OCI-LY1 (cell line): Measurements from ENCODE around the gene EZH2.

ENCODE experiments used
- H2AFZ ChIP-seq: fragments of 200-600 bp; sonication (generic), shearing (Covaris generic); 2 replicates; pipeline ENCODE4 v1.6.0; 2014; ENCODE audit warnings: antibody characterized with exemption, mild to moderate bottlenecking, low read length
- H3F3A ChIP-seq: fragments of 200-600 bp; sonication (generic), shearing (Covaris generic); 2 replicates; pipeline ENCODE4 v1.6.0; 2014; ENCODE audit warnings: mild to moderate bottlenecking, antibody characterized with exemption, low read length, moderate library complexity; ENCODE audit not compliant: insufficient read depth
- H3K27ac ChIP-seq: fragments of 200-600 bp; sonication (generic); 2 replicates; pipeline ENCODE4 v1.5.1; 2014; ENCODE audit warnings: low read length, mixed run types, mild to moderate bottlenecking, low read depth; ENCODE audit not compliant: poor library complexity, severe bottlenecking
- H3K27me3 ChIP-seq: fragments of 200-600 bp; sonication (generic); 2 replicates; pipeline ENCODE4 v1.6.0; 2014; ENCODE audit warnings: antibody characterized with exemption, mild to moderate bottlenecking, low read length, moderate library complexity; ENCODE audit not compliant: insufficient read depth
- H3K36me3 ChIP-seq: fragments of 200-600 bp; sonication (generic); 2 replicates; pipeline ENCODE4 v1.6.1; 2014; ENCODE audit warnings: mild to moderate bottlenecking, antibody characterized with exemption, low read length, moderate library complexity, mixed read lengths; ENCODE audit not compliant: insufficient read depth
- H3K4me1 ChIP-seq: fragments of 200-600 bp; sonication (generic); 2 replicates; pipeline ENCODE4 v1.5.1; 2014; ENCODE audit warnings: mild to moderate bottlenecking, low read length, moderate library complexity; ENCODE audit not compliant: insufficient read depth, severe bottlenecking
- H3K4me2 ChIP-seq: fragments of 200-600 bp; sonication (generic), shearing (Covaris generic); 2 replicates; pipeline ENCODE4 v1.6.1; 2014; ENCODE audit warnings: low read length
- H3K4me3 ChIP-seq: fragments of 200-600 bp; sonication (generic); 2 replicates; pipeline ENCODE4 v1.5.1; 2014; ENCODE audit warnings: low read length, low read depth, mild to moderate bottlenecking, mixed read lengths; ENCODE audit not compliant: poor library complexity, severe bottlenecking
- H3K79me2 ChIP-seq: fragments of 200-600 bp; shearing (Covaris generic); 2 replicates; pipeline ENCODE4 v1.6.1; 2016; ENCODE audit warnings: mixed run types, low read length, mixed read lengths; ENCODE audit not compliant: insufficient read depth
- H3K9ac ChIP-seq: fragments of 200-600 bp; sonication (generic), shearing (Covaris generic); 2 replicates; pipeline ENCODE4 v1.6.1; 2014; ENCODE audit warnings: mild to moderate bottlenecking, low read length, mixed read lengths
- H3K9me2 ChIP-seq: fragments of 200-600 bp; sonication (generic), shearing (Covaris generic); 2 replicates; pipeline ENCODE4 v1.6.1; 2014; ENCODE audit warnings: low read depth, mild to moderate bottlenecking, low read length, mixed read lengths
- H3K9me3 ChIP-seq: fragments of 200-600 bp; shearing (Covaris generic); 2 replicates; pipeline ENCODE4 v1.6.1; 2014; ENCODE audit warnings: low read length, mixed read lengths
- H4K20me1 ChIP-seq: fragments of 200-600 bp; sonication (generic), shearing (Covaris generic); 2 replicates; pipeline ENCODE4 v1.6.0; 2016; ENCODE audit warnings: mild to moderate bottlenecking, low read length; ENCODE audit not compliant: insufficient read depth
- CTCF ChIP-seq: fragments of 200-600 bp; sonication (generic), shearing (Covaris generic); IDR thresholded peaks from 2 replicates; pipeline ENCODE4 v1.5.1; 2017; ENCODE audit warnings: mild to moderate bottlenecking, antibody characterized with exemption, low read length, moderate library complexity, mixed read lengths
- EZH2 ChIP-seq: fragments of 200-600 bp; sonication (generic), shearing (Covaris generic); IDR thresholded peaks from 2 replicates; pipeline ENCODE4 v1.8.0; 2017; ENCODE audit warnings: borderline replicate concordance, mixed run types, mild to moderate bottlenecking, antibody characterized with exemption, low read length, moderate library complexity, mixed read lengths

Gene EZH2

GRCh38 chr7:148761499-148762278, 122.4 kb downstream of the EZH2 start:
- TF ChIP-seq EZH2 (no peak), CTCF (no peak)
- H2AFZ ChIP-seq: no peak overlapping the region
- H3K9ac ChIP-seq: no peak overlapping the region
- no peaks in the 10 kb centered on the region for H3K9me3 ChIP-seq
- no peaks in the 10 kb centered on the region for H3K27me3 ChIP-seq
- peaks cover 80% of the 10 kb centered on the region for H3K36me3 ChIP-seq
- no peaks in the 10 kb centered on the region for H3K4me1 ChIP-seq
- no peak overlapping the region for H3K4me2 ChIP-seq
- no peak overlapping the region for H3K4me3 ChIP-seq
- H3K9me2 ChIP-seq: no peaks in the 10 kb centered on the region
- no peaks in the 10 kb centered on the region for H4K20me1 ChIP-seq
- no peak overlapping the region for H3K27ac ChIP-seq
- H3F3A ChIP-seq: no peaks in the 10 kb centered on the region
- no peaks in the 10 kb centered on the region for H3K79me2 ChIP-seq
